ENCODE results near the gene TMCC3. TPM values are rescaled to one million over a fixed set of nuclear protein-coding genes. Genes with fewer than 3 reads are reported as not detected.
A peak's percentile ranks its signal among the peaks of the same experiment; 100 is the strongest.
"Not testable (repeated sequence)": the region's sequence is repeated elsewhere in the genome, so short reads cannot be mapped to it uniquely, and the experiment has no call there.

Gene TMCC3
- total RNA-seq, 4 donors from 2014 or later, result 9.0 to 16.1 (median 14.6) TPM

DNA sequence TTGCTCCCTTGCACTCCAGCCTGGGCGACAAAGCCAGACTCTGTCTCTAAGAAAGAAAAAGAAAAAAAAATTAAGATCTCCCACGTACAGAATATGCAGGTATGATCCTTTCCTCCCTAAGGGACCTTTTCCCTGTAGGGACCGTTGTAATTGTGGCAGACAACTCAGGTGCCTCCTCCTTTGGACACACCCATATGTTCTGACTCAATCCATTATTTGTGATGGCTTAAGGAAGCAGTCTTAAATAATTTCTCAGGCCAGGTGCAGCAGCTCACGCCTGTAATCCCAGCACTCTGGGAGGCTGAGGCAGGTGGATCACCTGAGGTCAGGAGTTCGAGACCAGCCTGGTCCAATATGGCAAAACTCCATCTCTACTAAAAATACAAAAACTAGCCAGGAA, 53.1 kb downstream of the TMCC3 start:
- no peak overlapping the region for H3K27ac ChIP-seq
- H3K9me3 ChIP-seq, result no peaks in the 10 kb centered on the region
- no peak for DNase-seq (ENCODE audit: low spot score in 2 of 2)
- TF ChIP-seq CTCF (IDR thresholded peaks at IDR 0.05) (no peak), POLR2A (IDR thresholded peaks at IDR 0.05) (no peak), EP300 (IDR thresholded peaks at IDR 0.05) (no peak)
- H3K36me3 ChIP-seq, result no peaks in the 10 kb centered on the region
- peaks cover 0 to 17% (median 3%) of the 10 kb centered on the region in 4 donors for H3K4me1 ChIP-seq
- no peak overlapping the region for H3K4me3 ChIP-seq
- WGBS, 2 donors, result 87 to 92% methylated on average over 5 of the region's 5 CpGs
- H3K27me3 ChIP-seq, result no peaks in the 10 kb centered on the region

DNA sequence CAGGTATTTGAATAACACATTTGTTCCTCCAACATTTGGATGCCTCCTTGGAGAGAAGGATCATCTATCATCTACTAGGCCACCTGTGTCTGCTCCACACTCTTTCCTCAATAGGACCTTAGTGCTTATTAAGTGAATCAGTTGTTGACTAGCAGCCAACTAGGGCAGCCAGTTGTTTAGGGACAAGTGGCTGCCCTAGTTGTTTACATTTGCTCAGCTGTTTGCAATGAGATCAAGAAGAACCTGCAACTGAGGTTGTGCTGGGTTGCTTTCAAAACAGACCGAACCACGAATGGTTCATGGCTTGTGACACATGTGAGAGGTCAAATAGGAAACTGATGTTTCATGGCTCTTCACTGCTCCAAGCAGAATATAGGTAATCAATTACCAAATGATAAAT, 53.8 kb downstream of the TMCC3 start:
- H3K36me3 ChIP-seq, result no peaks in the 10 kb centered on the region
- whole genome bisulfite sequencing, 2 donors, result 92 to 94% methylated on average over 2 of the region's 2 CpGs
- no peaks in the 10 kb centered on the region for H3K9me3 ChIP-seq
- no peak overlapping the region for H3K27ac ChIP-seq
- no peaks in the 10 kb centered on the region for H3K27me3 ChIP-seq
- peaks cover 0 to 17% (median 3%) of the 10 kb centered on the region in 4 donors for H3K4me1 ChIP-seq
- DNase-seq (ENCODE audit: low spot score in 2 of 2), result no peak
- no peak for TF ChIP-seq CTCF (IDR thresholded peaks at IDR 0.05)
- TF ChIP-seq POLR2A (IDR thresholded peaks at IDR 0.05), result no peak
- no peak for TF ChIP-seq EP300 (IDR thresholded peaks at IDR 0.05)
- no peak overlapping the region for H3K4me3 ChIP-seq

DNA sequence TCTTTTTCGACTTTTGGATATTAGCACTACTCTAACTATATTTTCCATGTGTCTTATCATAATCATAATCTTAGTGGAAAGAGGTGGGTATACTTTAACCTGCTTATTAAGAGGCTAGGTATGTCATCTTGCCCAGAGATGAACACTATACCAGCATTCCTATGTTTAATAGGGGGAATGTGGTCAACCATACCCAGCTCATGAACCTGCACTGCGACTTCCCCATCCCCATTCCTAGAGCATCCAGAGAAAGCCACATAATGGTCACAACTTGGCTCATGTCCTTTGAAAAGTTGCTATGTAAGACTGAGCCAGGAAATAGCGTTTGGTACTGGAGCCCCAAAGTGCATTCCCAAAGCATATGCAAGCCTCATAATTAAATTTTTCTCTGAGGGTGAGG, 55.2 kb downstream of the TMCC3 start:
- Histone ChIP-seq H3K36me3 (no peaks in the 10 kb centered on the region), H3K27me3 (no peaks in the 10 kb centered on the region), H3K4me1 (peaks cover 0 to 14% (median 3%) of the 10 kb centered on the region in 4 donors), H3K27ac (peak overlapping the region in 1 of 4 donors; percentile 0), H3K4me3 (no peak overlapping the region), H3K9me3 (no peaks in the 10 kb centered on the region)
- DNase-seq (ENCODE audit: low spot score in 2 of 2), result no peak
- WGBS, 2 donors, result 82 to 83% methylated on average over 3 of the region's 3 CpGs
- TF ChIP-seq EP300 (IDR thresholded peaks at IDR 0.05), result no peak
- no peak for TF ChIP-seq CTCF (IDR thresholded peaks at IDR 0.05)
- no peak for TF ChIP-seq POLR2A (IDR thresholded peaks at IDR 0.05)

GRCh38 chr12:94594443-94594825, 55.9 kb downstream of the TMCC3 start:
- no peaks in the 10 kb centered on the region for H3K36me3 ChIP-seq
- H3K4me1 ChIP-seq, result peaks cover 0 to 14% (median 3%) of the 10 kb centered on the region in 4 donors
- DNase-seq (ENCODE audit: low spot score in 2 of 2), result no peak
- peak overlapping the region in 2 of 4 donors; percentile 0 to 28 for H3K27ac ChIP-seq
- TF ChIP-seq CTCF (IDR thresholded peaks at IDR 0.05), result no peak
- no peak for TF ChIP-seq POLR2A (IDR thresholded peaks at IDR 0.05)
- no peak for TF ChIP-seq EP300 (IDR thresholded peaks at IDR 0.05)
- H3K27me3 ChIP-seq, result no peaks in the 10 kb centered on the region
- no peak overlapping the region for H3K4me3 ChIP-seq
- H3K9me3 ChIP-seq, result no peaks in the 10 kb centered on the region
- WGBS, 2 donors, result 26 to 47% methylated on average over 3 of the region's 3 CpGs

GRCh38 chr12:94593822-94594442, 56.4 kb downstream of the TMCC3 start:
- WGBS, 2 donors, result 64 to 75% methylated on average over 4 of the region's 4 CpGs
- TF ChIP-seq EP300 (IDR thresholded peaks at IDR 0.05), result peak in 1 of 2 donors; percentile 7
- no peak for TF ChIP-seq POLR2A (IDR thresholded peaks at IDR 0.05)
- Histone ChIP-seq H3K27ac (peak overlapping the region in 2 of 4 donors; percentile 0 to 28), H3K4me1 (peaks cover 0 to 12% (median 3%) of the 10 kb centered on the region in 4 donors), H3K36me3 (no peaks in the 10 kb centered on the region), H3K9me3 (no peaks in the 10 kb centered on the region), H3K27me3 (no peaks in the 10 kb centered on the region), H3K4me3 (no peak overlapping the region)
- DNase-seq (ENCODE audit: low spot score in 2 of 2), result no peak

DNA sequence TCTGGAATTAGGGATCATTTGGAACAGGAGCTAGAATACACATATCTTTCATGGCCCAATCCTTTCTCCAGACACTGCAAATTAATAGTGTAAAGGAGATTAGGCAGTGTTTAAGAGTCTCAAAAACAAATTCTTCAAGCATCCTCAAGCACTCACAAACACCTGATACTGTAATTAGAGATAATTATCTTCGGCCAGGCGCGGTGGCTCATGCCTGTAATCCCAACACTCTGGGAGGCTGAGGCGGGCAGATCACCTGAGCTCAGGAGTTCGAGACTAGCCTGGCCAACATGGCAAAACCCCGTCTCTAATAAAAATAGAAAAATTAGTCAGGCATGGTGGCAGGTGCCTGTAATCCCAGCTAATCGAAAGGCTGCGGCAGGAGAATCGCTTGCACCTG, 57.6 kb downstream of the TMCC3 start:
- not testable (repeated sequence) for H3K36me3 ChIP-seq; H3K27ac ChIP-seq; H3K27me3 ChIP-seq; H3K4me3 ChIP-seq; H3K9me3 ChIP-seq; DNase-seq (ENCODE audit: low spot score in 2 of 2)
- H3K4me1 ChIP-seq, result peaks cover 0 to 16% (median 11%) of the 10 kb centered on the region in 4 donors
- 85 to 98% methylated on average over 9 of the region's 9 CpGs for WGBS, 2 donors

Data from tibial nerve (tissue), 4 donors.